ENCODE results near the gene GBF1. TPM values are rescaled to one million over a fixed set of nuclear protein-coding genes. Genes with fewer than 3 reads are reported as not detected.

The GBF1 gene
- polyA plus RNA-seq, 3 donors, result 4.2 to 17.4 (median 11.9) TPM

GRCh38 chr10:102410429-102411073 lies 165.2 kb downstream of the GBF1 start:
- no peaks in the 10 kb centered on the region for H4K20me1 ChIP-seq (ENCODE audit: insufficient read depth, low read length)
- no peaks in the 10 kb centered on the region for H3K79me2 ChIP-seq (ENCODE audit: insufficient read depth, low read length)
- peak overlapping the region in 1 of 3 experiments; percentile 23 for H3K4me3 ChIP-seq (replicated peaks in 1 of 3; ENCODE audit: low read depth in 2 of 3, low read length in 3 of 3)
- no peak overlapping the region for H3K9ac ChIP-seq (ENCODE audit: insufficient read depth, low read length, poor library complexity, severe bottlenecking)
- H3K27me3 ChIP-seq (ENCODE audit: control insufficient read depth in 2 of 2, insufficient read depth in 2 of 2, low read length in 2 of 2), result peaks cover 50 to 68% of the 10 kb centered on the region in 2 donors
- peaks cover 0 to 17% (median 11%) of the 10 kb centered on the region in 7 donors for H3K9me3 Mint-ChIP-seq
- no peak for TF ChIP-seq CTCF (IDR thresholded peaks at IDR 0.05)
- peaks cover 6 to 22% of the 10 kb centered on the region in 2 donors for H3K4me1 ChIP-seq (ENCODE audit: control insufficient read depth in 1 of 2, insufficient read depth in 2 of 2, low read length in 2 of 2)
- intact Hi-C loops (cut with micrococcal nuclease), result no loop called here
- peak overlapping the region; percentile 25 for H3K4me2 ChIP-seq (replicated peaks; ENCODE audit: extremely low read depth, low read length, poor library complexity, severe bottlenecking)
- 3% methylated on average over 43 of the region's 48 CpGs for WGBS (ENCODE audit: insufficient coverage)
- peak in 1 of 3 donors; percentile 55 for DNase-seq
- H3K9me3 ChIP-seq (replicated peaks in 1 of 2; ENCODE audit: control insufficient read depth in 1 of 2, insufficient read depth in 1 of 2, low read length in 2 of 2), result peaks cover 0 to 35% of the 10 kb centered on the region in 2 donors
- H3K27ac ChIP-seq (ENCODE audit: low read depth in 1 of 2, low read length in 2 of 2), result no peak overlapping the region
- peak overlapping the region in 1 of 7 donors; percentile 32 for H3K27ac Mint-ChIP-seq
- H2AFZ ChIP-seq (ENCODE audit: insufficient read depth, low read depth, low read length, poor library complexity, severe bottlenecking), result no peak overlapping the region
- peaks cover 25% of the 10 kb centered on the region for H3K4me1 Mint-ChIP-seq
- no peaks in the 10 kb centered on the region for H3K36me3 ChIP-seq (replicated peaks in 1 of 2; ENCODE audit: control insufficient read depth in 1 of 2, insufficient read depth in 2 of 2, low read length in 2 of 2)
- peaks cover 4 to 15% of the 10 kb centered on the region in 2 donors for H3K36me3 Mint-ChIP-seq
- H3K27me3 Mint-ChIP-seq (ENCODE audit: low read depth in 3 of 3), result peaks cover 65 to 81% (median 66%) of the 10 kb centered on the region in 3 donors
- H3K4me3 Mint-ChIP-seq, result peak overlapping the region in 1 of 2 donors; percentile 80

GRCh38 chr10:102411341-102412255 lies 166.3 kb downstream of the GBF1 start:
- Histone ChIP-seq H3K4me1 (ENCODE audit: control insufficient read depth in 1 of 2, insufficient read depth in 2 of 2, low read length in 2 of 2) (peaks cover 6 to 22% of the 10 kb centered on the region in 2 donors), H3K9me3 (replicated peaks in 1 of 2; ENCODE audit: control insufficient read depth in 1 of 2, insufficient read depth in 1 of 2, low read length in 2 of 2) (peaks cover 0 to 35% of the 10 kb centered on the region in 2 donors), H3K4me3 (replicated peaks in 1 of 3; ENCODE audit: low read depth in 2 of 3, low read length in 3 of 3) (no peak overlapping the region), H3K4me2 (replicated peaks; ENCODE audit: extremely low read depth, low read length, poor library complexity, severe bottlenecking) (no peak overlapping the region), H2AFZ (ENCODE audit: insufficient read depth, low read depth, low read length, poor library complexity, severe bottlenecking) (no peak overlapping the region), H3K36me3 (replicated peaks in 1 of 2; ENCODE audit: control insufficient read depth in 1 of 2, insufficient read depth in 2 of 2, low read length in 2 of 2) (no peaks in the 10 kb centered on the region), H3K27me3 (ENCODE audit: control insufficient read depth in 2 of 2, insufficient read depth in 2 of 2, low read length in 2 of 2) (peaks cover 50 to 68% of the 10 kb centered on the region in 2 donors), H3K9ac (ENCODE audit: insufficient read depth, low read length, poor library complexity, severe bottlenecking) (no peak overlapping the region), H3K79me2 (ENCODE audit: insufficient read depth, low read length) (no peaks in the 10 kb centered on the region), H3K27ac (ENCODE audit: low read depth in 1 of 2, low read length in 2 of 2) (no peak overlapping the region), H4K20me1 (ENCODE audit: insufficient read depth, low read length) (no peaks in the 10 kb centered on the region)
- TF ChIP-seq CTCF (IDR thresholded peaks at IDR 0.05), result no peak
- Mint-ChIP-seq H3K27ac (no peak overlapping the region), H3K4me1 (peaks cover 25% of the 10 kb centered on the region), H3K9me3 (peaks cover 0 to 17% (median 11%) of the 10 kb centered on the region in 7 donors), H3K27me3 (ENCODE audit: low read depth in 3 of 3) (peaks cover 59 to 83% (median 60%) of the 10 kb centered on the region in 3 donors), H3K36me3 (peaks cover 4 to 15% of the 10 kb centered on the region in 2 donors), H3K4me3 (peak overlapping the region in 1 of 2 donors; percentile 80)
- intact Hi-C loops (cut with micrococcal nuclease), result no loop called here
- DNase-seq, result no peak
- 89% methylated on average over 13 of the region's 14 CpGs for WGBS (ENCODE audit: insufficient coverage)

Data from CD14-positive monocyte (primary cell).